HCT116 (cell line): ENCODE results near the gene PTTG1IP. TPM values are rescaled to one million over a fixed set of nuclear protein-coding genes. Genes with fewer than 3 reads are reported as not detected.

Experiments
- ATAC-seq: fragments of 200-7000 bp; cut with Tn5 transposase; 2 replicates; pipeline ENCODE4 v1.9.1; 2020; ENCODE audit warnings: mild to moderate bottlenecking, moderate library complexity
- BruUV-seq: library from RNA; stranded (reverse); fragments of 400-500 nt; replicated peaks from 2 replicates; lab custom pipeline; 2021; lab: Mats Ljungman, UMichigan
- CTCF ChIA-PET: fragments of 300-600 bp; sonication (Branson Sonifier 250); formaldehyde crosslinking; loops from one replicate; lab custom pipeline; 2021; ENCODE audit warnings: antibody characterized with exemption; lab: Charles Lee
- POLR2A ChIA-PET: fragments of 300-600, 350-600 bp; sonication (Branson Sonifier 250); formaldehyde crosslinking; loops from one replicate; lab custom pipeline; 2021; ENCODE audit warnings: antibody characterized with exemption; lab: Charles Lee
- RAD21 ChIA-PET, 2 experiments: fragments of 300-600 bp; sonication (Branson Sonifier 250); formaldehyde crosslinking; loops; one replicate each; lab custom pipeline; 2023; ENCODE audit warnings: low total read pairs in 2 of 2; ENCODE audit not compliant: uncharacterized antibody in 2 of 2, unreplicated experiment in 2 of 2, low non-redundant PET in 1 of 2; lab: Charles Lee
- DNase-seq: peaks from one replicate; pipeline ENCODE4 v3.0.0-alpha.2; 2010; ENCODE audit warnings: low read depth, low spot score
- H2AFZ ChIP-seq: fragments of 200-600 bp; shearing (Covaris generic), sonication (generic); 2 replicates; pipeline ENCODE4 v1.6.1; 2017; ENCODE audit warnings: low read depth, mixed run types, mixed read lengths, antibody characterized with exemption, low read length; ENCODE audit not compliant: poor library complexity, severe bottlenecking
- H3K27ac ChIP-seq: 2 replicates; pipeline ENCODE4 v1.5.1; 2012; ENCODE audit warnings: low read depth, low read length
- H3K27me3 ChIP-seq: fragments of 200-600 bp; sonication (generic); 2 replicates; pipeline ENCODE4 v1.6.1; 2016; ENCODE audit warnings: mixed run types, low read length, mixed read lengths; ENCODE audit not compliant: insufficient read depth
- H3K36me3 ChIP-seq, 2 experiments: fragments of 200-500 bp in 1 of 2; fragments of 200-600 bp in 1 of 2; sonication (Bioruptor generic) in 1 of 2; sonication (generic) in 1 of 2; 2 replicates each; pipeline versions ENCODE4 v1.5.1 to v1.6.1; 2014 to 2016; ENCODE audit warnings: low read length in 2 of 2, inconsistent platforms in 1 of 2, mixed read lengths in 1 of 2, mixed run types in 1 of 2; ENCODE audit not compliant: insufficient read depth in 2 of 2, control insufficient read depth in 1 of 2
- H3K4me1 ChIP-seq, 2 experiments: fragments of 200-600 bp in 1 of 2; sonication (generic) in 1 of 2; 2 replicates each; pipeline versions ENCODE4 v1.5.1 to v1.6.1; 2012 to 2017; ENCODE audit warnings: low read length in 2 of 2, inconsistent platforms in 1 of 2, mild to moderate bottlenecking in 1 of 2, mixed read lengths in 1 of 2, mixed run types in 1 of 2, moderate library complexity in 1 of 2; ENCODE audit not compliant: insufficient read depth in 2 of 2, control insufficient read depth in 1 of 2
- H3K4me2 ChIP-seq: fragments of 200-600 bp; sonication (generic); 2 replicates; pipeline ENCODE4 v1.6.1; 2017; ENCODE audit warnings: mixed run types, low read length, mixed read lengths
- H3K4me3 ChIP-seq, 2 experiments: fragments of 200-600 bp in 1 of 2; sonication (generic) in 1 of 2; replicated peaks in 1 of 2; 2 replicates each; pipeline ENCODE4 v1.5.1; 2011 to 2016; ENCODE audit warnings: low read length in 2 of 2, control low read depth in 1 of 2, low read depth in 1 of 2, mild to moderate bottlenecking in 1 of 2, mixed read lengths in 1 of 2, mixed run types in 1 of 2
- H3K79me2 ChIP-seq: fragments of 200-600 bp; sonication (generic); 2 replicates; pipeline ENCODE4 v1.6.1; 2017; ENCODE audit warnings: mild to moderate bottlenecking, mixed run types, low read length, moderate library complexity, mixed read lengths; ENCODE audit not compliant: insufficient read depth
- H3K9ac ChIP-seq: fragments of 200-600 bp; sonication (generic); 2 replicates; pipeline ENCODE4 v1.6.1; 2016; ENCODE audit warnings: low read length, mixed read lengths
- H3K9me2 ChIP-seq: fragments of 200-600 bp; sonication (generic), shearing (Covaris generic); 2 replicates; pipeline ENCODE4 v1.6.1; 2017; ENCODE audit warnings: mixed run types, mild to moderate bottlenecking, moderate library complexity; ENCODE audit not compliant: insufficient read depth
- H3K9me3 ChIP-seq, 2 experiments: fragments of 200-500 bp in 1 of 2; fragments of 200-600 bp in 1 of 2; sonication (Bioruptor generic) in 1 of 2; sonication (generic) in 1 of 2; 2 replicates each; pipeline ENCODE4 v1.6.1; 2014 to 2017; ENCODE audit warnings: low read length in 2 of 2, mixed read lengths in 2 of 2, inconsistent platforms in 1 of 2, low read depth in 1 of 2, mild to moderate bottlenecking in 1 of 2, mixed run types in 1 of 2, moderate library complexity in 1 of 2; ENCODE audit not compliant: control insufficient read depth in 1 of 2, insufficient read depth in 1 of 2
- H4K20me1 ChIP-seq: fragments of 200-600 bp; sonication (generic), shearing (Covaris generic); 2 replicates; pipeline ENCODE4 v1.6.1; 2017; ENCODE audit warnings: mixed run types, mild to moderate bottlenecking, moderate library complexity; ENCODE audit not compliant: insufficient read depth
- ATF3 ChIP-seq: IDR thresholded peaks from 2 replicates; pipeline ENCODE4 v1.6.1; 2012
- CBX3 ChIP-seq: IDR thresholded peaks from 2 replicates; pipeline ENCODE4 v1.6.1; 2012; ENCODE audit warnings: low read depth
- CEBPB ChIP-seq: IDR thresholded peaks from 2 replicates; pipeline ENCODE4 v1.6.1; 2012; ENCODE audit warnings: low read depth
- EGR1 ChIP-seq: IDR thresholded peaks from 2 replicates; pipeline ENCODE4 v1.6.1; 2012; ENCODE audit warnings: low read depth
- ELF1 ChIP-seq: IDR thresholded peaks from 2 replicates; pipeline ENCODE4 v1.6.1; 2012; ENCODE audit warnings: low read depth, borderline replicate concordance
- EZH2 ChIP-seq: fragments of 200-600 bp; sonication (generic); IDR thresholded peaks from 2 replicates; pipeline ENCODE4 v1.6.1; 2017; ENCODE audit warnings: antibody characterized with exemption, mixed run types
- EZH2phosphoT487 ChIP-seq: fragments of 200-600 bp; IDR thresholded peaks from 2 replicates; pipeline ENCODE4 v1.6.1; 2018; ENCODE audit warnings: antibody characterized with exemption, borderline replicate concordance
- JUND ChIP-seq: IDR thresholded peaks from 2 replicates; pipeline ENCODE4 v1.6.1; 2012
- MAX ChIP-seq: IDR thresholded peaks from 2 replicates; pipeline ENCODE4 v1.6.1; 2012
- POLR2A ChIP-seq: IDR thresholded peaks from 2 replicates; pipeline ENCODE4 v1.7.0; 2011; ENCODE audit warnings: borderline replicate concordance; ENCODE audit not compliant: insufficient read depth, insufficient read length; ENCODE audit errors: extremely low read depth
- POLR2AphosphoS5 ChIP-seq: IDR thresholded peaks from 2 replicates; pipeline ENCODE4 v1.6.1; 2011; ENCODE audit warnings: mild to moderate bottlenecking, low read depth, low read length, moderate library complexity
- RAD21 ChIP-seq: IDR thresholded peaks from 2 replicates; pipeline ENCODE4 v1.6.1; 2012; ENCODE audit warnings: low read depth, mild to moderate bottlenecking
- REST ChIP-seq: IDR thresholded peaks from 2 replicates; pipeline ENCODE4 v1.6.1; 2012; ENCODE audit warnings: low read depth
- SIN3A ChIP-seq: IDR thresholded peaks from 2 replicates; pipeline ENCODE4 v1.6.1; 2012; ENCODE audit warnings: low read depth
- SP1 ChIP-seq: IDR thresholded peaks from 2 replicates; pipeline ENCODE4 v1.6.1; 2012; ENCODE audit warnings: low read depth
- TCF7L2 ChIP-seq: IDR thresholded peaks from 2 replicates; pipeline ENCODE4 v1.7.0; 2011; ENCODE audit warnings: borderline replicate concordance, inconsistent platforms; ENCODE audit not compliant: insufficient read depth, insufficient read length; ENCODE audit errors: extremely low read depth
- YY1 ChIP-seq: IDR thresholded peaks from 2 replicates; pipeline ENCODE4 v1.6.1; 2011; ENCODE audit warnings: low read length, low read depth, moderate library complexity, mild to moderate bottlenecking; ENCODE audit not compliant: insufficient replicate concordance; ENCODE audit errors: extremely low read depth
- ZBTB33 ChIP-seq: IDR thresholded peaks from 2 replicates; pipeline ENCODE4 v1.6.1; 2011; ENCODE audit warnings: mild to moderate bottlenecking, low read length, moderate library complexity; ENCODE audit not compliant: insufficient replicate concordance; ENCODE audit errors: extremely low read depth
- ZFX ChIP-seq: fragments of 450-650 bp; IDR thresholded peaks from 2 replicates; pipeline ENCODE4 v1.6.1; 2017
- ZNF274 ChIP-seq: fragments of 200-500 bp; sonication (Bioruptor generic); IDR thresholded peaks from 2 replicates; pipeline ENCODE4 v1.6.1; 2014; ENCODE audit warnings: mild to moderate bottlenecking, low read depth, low read length, inconsistent platforms
- intact Hi-C: fragments of 100-400 bp; cut with micrococcal nuclease; formaldehyde crosslinking; loops from 2 replicates; pipeline ENCODE4 v1.10.0; 2022
- total RNA-seq: library from RNA; stranded (reverse); gene quantifications from one replicate; pipeline ENCODE4 v1.2.1, GENCODE V29; 2021; ENCODE audit not compliant: unreplicated experiment

Gene PTTG1IP
- total RNA-seq, 1 experiment from 2014 or later = 83.4 TPM

- TF ChIP-seq MAX (no peak), SIN3A (no peak), ZFX (no peak), ATF3 (no peak), TCF7L2 (no peak), JUND (no peak)
Measured at GRCh38 chr21:44835647-44835973, 37.9 kb downstream of the PTTG1IP start (continued).

- no TSS peak for BruUV-seq
- Histone ChIP-seq H4K20me1 (no peaks in the 10 kb centered on the region), H3K27ac (no peak overlapping the region), H3K4me2 (no peak overlapping the region), H3K9me3 (no peaks in the 10 kb centered on the region), H3K9me2 (no peaks in the 10 kb centered on the region), H3K4me3 (no peak overlapping the region), H3K79me2 (no peaks in the 10 kb centered on the region), H2AFZ (no peak overlapping the region), H3K27me3 (no peaks in the 10 kb centered on the region), H3K4me1 (peaks cover 2 to 10% of the 10 kb centered on the region in 2 experiments; a peak in 1 of 4 replicates), H3K36me3 (no peaks in the 10 kb centered on the region), H3K9ac (no peak overlapping the region)
- RAD21 ChIA-PET = no interaction called here
- POLR2A ChIA-PET = no interaction called here
- ATAC-seq (no peak), DNase-seq (no peak)
- TF ChIP-seq SIN3A = no peak
- TF ChIP-seq ZBTB33 = no peak
- no peak for TF ChIP-seq POLR2A
- TF ChIP-seq RAD21 = no peak
- TF ChIP-seq TCF7L2 = no peak
- no peak for TF ChIP-seq POLR2AphosphoS5
- TF ChIP-seq SP1 = no peak
- no peak for TF ChIP-seq JUND
- TF ChIP-seq REST = no peak
- TF ChIP-seq CEBPB = no peak
- TF ChIP-seq ZNF274 = no peak
- TF ChIP-seq ELF1 = no peak
- no peak for TF ChIP-seq CBX3
- no peak for TF ChIP-seq YY1
- no peak for TF ChIP-seq EZH2phosphoT487
- TF ChIP-seq EZH2 = no peak
- no peak for TF ChIP-seq MAX
- TF ChIP-seq EGR1 = no peak
- CTCF ChIA-PET = no interaction called here
- intact Hi-C loops = no loop called here
Measured at GRCh38 chr21:44834951-44835646, 38.4 kb downstream of the PTTG1IP start.
